K562 (cell line): ENCODE results near the gene ZNF358. TPM values are rescaled to one million over a fixed set of nuclear protein-coding genes. Genes with fewer than 3 reads are reported as not detected.

Source experiments
- CCNT2 ChIP-seq: IDR thresholded peaks from 2 replicates; pipeline ENCODE4 v1.6.1; 2011; ENCODE audit warnings: borderline replicate concordance, low read depth, mild to moderate bottlenecking, moderate library complexity, mixed read lengths, low read length; ENCODE audit not compliant: insufficient read length; ENCODE audit errors: extremely low read depth
- EP300 ChIP-seq: IDR thresholded peaks from 2 replicates; pipeline ENCODE4 v1.6.1; 2012; ENCODE audit warnings: low read length, improper control_type of control experiment
- KLF10 ChIP-seq: fragments of 250-450 bp; sonication (Bioruptor Pico); IDR thresholded peaks from 2 replicates; pipeline ENCODE4 v1.6.1; 2021; ENCODE audit warnings: matching md5 sums
- MED1 ChIP-seq: sonication (generic); formaldehyde crosslinking; IDR thresholded peaks from 2 replicates; pipeline ENCODE4 v1.8.1; 2023; ENCODE audit warnings: missing genetic modification reagents, borderline replicate concordance
- MGA ChIP-seq: fragments of 450-650 bp; IDR thresholded peaks from 2 replicates; pipeline ENCODE4 v1.6.1; 2016; ENCODE audit warnings: mild to moderate bottlenecking, moderate library complexity
- TCFL5 ChIP-seq: fragments of 250-450 bp; sonication (Bioruptor Pico); conservative IDR thresholded peaks from 2 replicates; pipeline ENCODE4 v1.6.1; 2021; ENCODE audit warnings: mild to moderate bottlenecking, moderate library complexity, matching md5 sums
- TRIM25 ChIP-seq: fragments of 450-650 bp; IDR thresholded peaks from 2 replicates; pipeline ENCODE4 v1.7.0; 2016; ENCODE audit warnings: borderline replicate concordance
- ZBTB5 ChIP-seq: fragments of 450-650 bp; IDR thresholded peaks from 2 replicates; pipeline ENCODE4 v1.6.1; 2017; ENCODE audit warnings: antibody characterized with exemption
- ZBTB8A ChIP-seq: fragments of 450-650 bp; IDR thresholded peaks from 2 replicates; pipeline ENCODE4 v1.6.1; 2018; ENCODE audit warnings: mild to moderate bottlenecking, moderate library complexity; ENCODE audit not compliant: partially characterized antibody
- ZNF134 ChIP-seq: fragments of 250-450 bp; sonication (Bioruptor Pico); conservative IDR thresholded peaks from 2 replicates; pipeline ENCODE4 v1.4.0; 2020
- ZNF408 ChIP-seq: fragments of 250-450 bp; sonication (Bioruptor Pico); IDR thresholded peaks from 2 replicates; pipeline ENCODE4 v1.4.0; 2020; ENCODE audit warnings: low read depth, mild to moderate bottlenecking, moderate library complexity
- ZNF655 ChIP-seq: fragments of 250-450 bp; sonication (Bioruptor Pico); IDR thresholded peaks from 2 replicates; pipeline ENCODE4 v1.5.0; 2021
- polyA plus RNA-seq, 8 experiments: library from polyadenylated mRNA; depleted of rRNA in 4 of 8; stranded (reverse) in 5 of 8; unstranded in 3 of 8; fragments of >200 nt; fragmentation: Nextera tagmentation in 2 of 8; fragmentation: Illumina TruSeq in 1 of 8; extraction: Ambion mirVana in 2 of 8; extraction: Trizol in 1 of 8; gene quantifications; 2 replicates each; pipeline versions ENCODE4 v1.2.1 to v1.2.3, GENCODE V29; 2011 to 2014; ENCODE audit warnings: inconsistent platforms in 1 of 8, missing spikeins in 1 of 8
- total RNA-seq, 7 experiments: library from RNA; depleted of rRNA in 6 of 7; stranded (reverse); fragments of >200 nt in 6 of 7; fragmentation: Illumina TruSeq in 2 of 7; extraction: Trizol in 2 of 7; gene quantifications; 2 replicates each; pipeline versions ENCODE4 v1.2.1 to v1.2.3, GENCODE V29; 2011 to 2021; ENCODE audit warnings: low replicate concordance in 1 of 7

The ZNF358 gene
- total and polyA plus RNA-seq, 9 of the 15 experiments (the other 6 are each of a cell fraction or from before 2014, with no cell fraction given) = 0.04 to 17.2 (median 4.9) TPM

- no peak for TF ChIP-seq MGA
- TF ChIP-seq ZNF134 (CRISPR knock-in tag) = no peak
- TF ChIP-seq ZNF655 (CRISPR knock-in tag) = no peak
- no peak for TF ChIP-seq EP300
- TF ChIP-seq KLF10 (CRISPR knock-in tag) = no peak
- no peak for TF ChIP-seq ZNF408
- TF ChIP-seq ZBTB5 = no peak
- no peak for TF ChIP-seq ZBTB8A
- no peak for TF ChIP-seq MED1 (CRISPR knock-in tag)
- TF ChIP-seq TCFL5 (CRISPR knock-in tag) = no peak
- TF ChIP-seq CCNT2 = no peak
- TF ChIP-seq TRIM25 = no peak
Observed at GRCh38 chr19:7516878-7517277, 975 bp downstream of the ZNF358 start (continued).
